Right ventricle myocardium superior (tissue), 1 donor: ENCODE data around the gene VEPH1. TPM values are rescaled to one million over a fixed set of nuclear protein-coding genes. Genes with fewer than 3 reads are reported as not detected.
A peak's percentile ranks its signal among the peaks of the same experiment; 100 is the strongest.
"Not testable (repeated sequence)": the region's sequence is repeated elsewhere in the genome, so short reads cannot be mapped to it uniquely, and the experiment has no call there.

Experiments used
- ATAC-seq: fragments of 200-7000 bp; cut with Tn5 transposase; one replicate; pipeline ENCODE4 v1.9.1; 2020; ENCODE audit warnings: mild to moderate bottlenecking; ENCODE audit not compliant: poor library complexity
- DNase-seq: peaks from one replicate; pipeline ENCODE4 v3.0.0-alpha.2; 2020
- intact Hi-C: fragments of 100-400 bp; cut with DNase I; formaldehyde crosslinking; loops from one replicate; pipeline ENCODE4 v1.11.2; 2022
- total RNA-seq: library from RNA; stranded (reverse); fragmentation: NEBNext Ultra II Directional; extraction: Animal tissue kit (Norgen Biotek cat#: 25700); gene quantifications from one replicate; pipeline ENCODE4 v1.2.1, GENCODE V29; 2021
- donor health status: DM: no; HTN: yes; CAD: no; lungs with severe emphysema.

Gene VEPH1
- total RNA-seq, 1 donor from 2014 or later = not detected

GRCh38 chr3:157374933-157375332, 128.3 kb downstream of the VEPH1 start:
- no peak for DNase-seq
- intact Hi-C loops = no loop called here
- ATAC-seq = no peak

DNA sequence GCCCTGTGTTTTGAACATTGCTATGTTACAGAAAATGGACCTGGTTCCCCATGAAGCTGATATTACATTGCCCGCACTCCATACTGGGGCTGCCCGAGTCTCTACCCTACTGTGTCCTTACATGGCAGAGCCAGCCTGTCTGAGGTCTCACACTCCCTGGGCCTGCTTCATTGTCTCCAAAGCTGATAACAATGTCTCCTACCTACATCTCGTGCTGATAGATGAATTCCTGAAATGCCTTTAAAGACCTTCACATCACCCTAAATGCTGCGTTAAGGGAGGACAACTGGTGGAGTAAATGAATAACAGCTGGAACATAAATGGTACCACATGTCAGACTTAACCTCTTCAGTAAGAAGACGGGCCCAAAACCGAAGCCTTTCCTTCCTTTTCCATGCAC, 129.4 kb downstream of the VEPH1 start:
- no peak for DNase-seq
- intact Hi-C loops = no loop called here
- ATAC-seq = no peak

- ATAC-seq = no peak
- intact Hi-C loops = no loop called here
Observed at GRCh38 chr3:157370867-157371266, 132.3 kb downstream of the VEPH1 start.

GRCh38 chr3:157369727-157370421, 133.3 kb downstream of the VEPH1 start:
- DNase-seq = no peak
- intact Hi-C loops = no loop called here
- peak; percentile 63 for ATAC-seq

More at GRCh38 chr3:157370867-157371266, 132.3 kb downstream of the VEPH1 start:
- DNase-seq = no peak

DNA sequence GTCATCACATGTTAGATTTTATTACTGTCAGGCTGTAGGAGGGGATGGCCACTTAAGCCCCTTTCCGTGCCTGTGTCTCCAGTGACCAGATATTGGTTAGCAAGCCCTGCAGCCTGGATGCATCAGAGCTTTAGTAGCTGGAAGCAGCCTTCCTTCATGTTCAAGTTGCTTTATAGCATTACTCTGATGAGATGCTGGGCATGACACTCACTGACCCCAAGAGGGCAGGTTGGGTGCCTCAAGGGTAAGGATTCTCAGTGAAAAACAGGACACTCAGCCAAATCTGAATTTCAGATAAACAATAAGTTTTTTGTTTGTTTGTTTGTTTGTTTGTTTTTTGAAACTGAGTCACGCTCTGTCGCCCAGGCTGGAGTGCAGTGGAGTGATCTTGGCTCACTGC, 135.0 kb downstream of the VEPH1 start:
- intact Hi-C loops = no loop called here
- ATAC-seq (no peak), DNase-seq (no peak)

GRCh38 chr3:157363393-157363792, 139.8 kb downstream of the VEPH1 start:
- intact Hi-C loops = no loop called here
- no peak for ATAC-seq
- DNase-seq = no peak

GRCh38 chr3:157362348-157362747, 140.9 kb downstream of the VEPH1 start:
- ATAC-seq (no peak), DNase-seq (no peak)
- intact Hi-C loops = no loop called here

- intact Hi-C loops = no loop called here
- no peak for DNase-seq
- no peak for ATAC-seq
Observed at GRCh38 chr3:157360044-157360443, 143.2 kb downstream of the VEPH1 start.

DNA sequence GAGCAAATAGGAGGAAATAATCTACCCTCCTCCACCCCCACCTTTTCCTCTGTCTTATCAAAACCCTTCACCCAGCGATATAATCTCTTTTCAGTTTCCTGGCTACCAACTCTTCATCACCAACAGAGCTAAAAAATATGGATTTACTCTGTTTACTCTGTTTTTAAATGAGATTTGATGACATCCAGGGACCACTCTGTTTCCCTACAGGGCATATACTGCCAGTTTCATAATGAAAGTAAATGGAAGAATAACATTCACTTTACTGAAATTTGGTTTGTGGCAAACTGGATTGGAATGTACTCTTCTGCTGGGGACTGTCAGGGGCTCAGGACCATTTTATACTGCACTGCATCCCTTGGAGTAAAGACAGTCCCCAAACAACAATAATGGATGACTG, 146.7 kb downstream of the VEPH1 start:
- intact Hi-C loops = no loop called here
- no peak for DNase-seq
- no peak for ATAC-seq

DNA sequence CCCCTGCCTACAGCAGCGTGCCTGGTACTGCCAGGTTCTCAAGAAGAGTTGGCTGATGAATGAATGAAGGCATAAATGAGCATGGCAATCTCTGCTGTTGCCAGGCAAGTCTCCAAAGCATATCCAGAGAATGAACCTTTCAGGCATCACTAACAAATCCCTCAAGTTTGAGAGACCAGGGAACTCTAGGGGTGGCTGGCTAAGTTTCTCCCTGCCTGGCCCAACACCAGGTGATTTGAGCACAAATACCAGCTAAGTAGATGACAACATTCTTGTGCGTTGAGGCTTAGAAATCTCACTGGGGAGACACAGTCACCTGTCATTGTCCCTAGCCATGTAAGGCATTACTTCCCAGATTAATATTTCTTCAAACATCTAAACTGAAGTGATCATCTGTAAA, 147.9 kb downstream of the VEPH1 start:
- ATAC-seq (no peak), DNase-seq (no peak)
- intact Hi-C loops = no loop called here

DNA sequence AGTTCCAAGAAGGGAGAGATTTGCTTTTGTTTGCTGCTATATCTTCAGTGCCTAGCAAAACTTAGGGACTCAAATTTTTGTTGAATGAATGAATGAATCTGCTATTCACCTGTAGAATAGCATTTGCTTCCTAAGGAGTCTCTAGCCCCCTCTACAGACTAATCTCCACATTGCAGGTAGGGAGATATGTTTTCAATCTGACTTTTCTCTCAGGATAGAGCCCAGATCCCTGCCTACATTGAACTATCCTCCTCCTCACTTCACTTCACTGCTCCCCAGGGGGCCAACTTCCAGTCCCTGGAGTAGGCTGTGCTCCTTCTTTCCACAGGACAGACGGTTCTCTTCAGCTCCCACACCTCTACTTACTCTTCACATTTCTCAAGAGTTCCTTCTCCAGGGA, 148.5 kb downstream of the VEPH1 start:
- intact Hi-C loops = no loop called here
- DNase-seq = no peak
- no peak for ATAC-seq

GRCh38 chr3:157354254-157354653, 149.0 kb downstream of the VEPH1 start:
- no peak for ATAC-seq
- intact Hi-C loops = no loop called here

DNA sequence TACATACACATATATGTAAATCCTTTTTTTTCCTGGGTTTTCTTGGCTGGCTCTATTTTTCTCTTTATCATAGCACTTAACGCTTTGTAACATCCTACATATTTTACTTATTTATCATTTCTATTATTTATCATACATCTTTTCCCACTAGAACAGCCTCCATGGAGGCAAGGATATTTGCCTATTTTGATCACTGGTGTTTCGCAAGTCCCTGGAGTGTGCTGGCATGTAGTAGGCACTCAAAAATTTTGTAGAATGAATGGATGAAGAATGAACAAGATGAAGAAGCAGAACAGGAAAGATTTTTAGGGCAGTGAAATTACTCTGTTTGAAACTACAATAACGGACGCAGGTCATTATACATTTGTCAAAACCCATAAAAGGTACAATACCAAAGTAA, 149.6 kb downstream of the VEPH1 start:
- ATAC-seq (no peak), DNase-seq (no peak)
- intact Hi-C loops = no loop called here

More at GRCh38 chr3:157354254-157354653, 149.0 kb downstream of the VEPH1 start:
- DNase-seq = no peak

DNA sequence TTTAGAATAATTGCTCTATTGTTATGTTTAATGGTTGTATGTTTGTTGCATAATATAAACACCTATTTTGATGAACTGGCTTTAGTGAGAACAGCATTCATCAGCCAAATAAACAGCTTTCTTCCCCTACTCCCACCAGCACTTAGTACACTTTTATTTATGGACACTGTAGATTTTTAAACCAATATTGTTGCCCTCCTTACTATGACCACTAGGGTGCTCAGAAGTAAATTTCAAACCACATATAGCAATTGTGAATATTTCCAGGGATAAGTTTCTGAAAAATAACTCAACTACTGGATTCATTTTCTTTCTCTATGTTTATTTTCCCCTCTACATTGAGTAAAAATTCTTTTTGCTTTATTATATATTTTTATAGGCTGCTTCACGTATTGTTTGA, 151.2 kb downstream of the VEPH1 start:
- ATAC-seq = no peak
- intact Hi-C loops = no loop called here

GRCh38 chr3:157350651-157351050, 152.6 kb downstream of the VEPH1 start:
- ATAC-seq, DNase-seq, intact Hi-C loops: not testable (repeated sequence)

More for the DNA sequence above, 151.2 kb downstream of the VEPH1 start:
- no peak for DNase-seq

GRCh38 chr3:157348304-157349075, 154.7 kb downstream of the VEPH1 start:
- intact Hi-C loops, DNase-seq, ATAC-seq: not testable (repeated sequence)

DNA sequence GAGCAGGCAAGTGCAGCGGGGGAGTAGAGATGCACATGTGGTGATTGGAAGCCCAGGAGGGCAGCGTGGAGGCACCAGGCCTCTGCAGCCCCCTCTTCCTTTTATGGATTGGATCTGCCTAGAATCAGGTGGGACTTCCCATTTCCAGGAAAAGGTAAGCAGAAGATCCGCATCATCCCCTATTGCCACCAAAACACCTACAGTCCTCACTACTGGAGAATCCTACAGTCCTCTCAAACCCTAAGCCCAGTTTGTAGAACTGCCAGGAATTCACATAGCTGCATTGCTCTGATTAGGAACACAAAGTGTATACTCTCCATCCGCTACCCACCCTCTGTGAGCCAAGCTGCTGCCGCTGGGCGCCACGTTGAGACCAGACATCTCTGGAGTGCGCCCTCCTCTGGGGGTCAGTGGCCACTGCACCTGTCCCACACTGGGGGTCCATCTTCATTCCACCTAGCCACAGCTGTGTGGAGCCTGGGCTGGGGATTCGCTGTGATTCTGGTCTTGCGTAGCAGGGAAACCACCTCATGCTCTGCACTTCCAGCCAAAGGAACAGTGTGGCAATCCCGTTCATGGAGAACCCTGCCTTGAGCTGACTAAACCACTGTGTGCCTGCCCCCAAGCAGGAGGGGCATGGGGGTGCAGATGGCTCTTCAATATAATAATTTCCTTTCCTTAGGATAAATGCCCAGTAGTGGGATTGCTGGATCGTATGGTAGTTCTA, 155.5 kb downstream of the VEPH1 start:
- DNase-seq = no peak
- ATAC-seq = no peak
- intact Hi-C loops = no loop called here

DNA sequence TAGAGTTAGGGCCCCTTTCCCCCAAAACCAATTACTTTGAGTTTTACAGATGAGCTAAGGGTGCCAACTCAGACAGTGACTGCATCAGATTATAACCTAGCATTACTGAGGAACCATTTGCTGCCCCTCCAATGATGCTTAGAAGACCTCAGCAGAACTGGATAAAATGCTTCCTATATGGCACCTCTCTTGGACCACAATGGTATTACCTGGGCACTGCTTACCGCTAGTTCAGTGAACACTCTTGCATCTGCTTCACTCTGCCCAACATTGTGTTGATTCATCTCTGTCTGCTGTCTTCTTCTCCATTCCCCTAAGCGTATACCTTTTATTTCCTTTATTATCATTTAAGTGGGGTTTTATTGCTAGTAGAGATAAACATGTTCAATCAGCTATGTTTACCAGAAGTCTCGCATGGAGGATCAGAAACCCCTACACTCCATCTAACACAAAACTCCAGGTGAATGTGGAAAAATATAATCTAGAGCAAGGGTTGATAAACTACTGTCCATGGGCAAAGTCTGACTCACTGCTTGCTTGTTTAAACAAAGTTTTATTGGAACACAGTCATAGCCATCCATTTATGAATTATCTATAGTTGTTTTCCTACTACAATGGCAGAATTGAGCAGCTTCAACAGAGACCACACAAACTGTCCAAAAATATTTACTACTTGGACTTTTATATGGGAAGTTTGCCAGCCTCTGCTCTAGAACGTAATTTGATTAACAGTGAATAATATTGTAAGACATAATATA, 166.8 kb downstream of the VEPH1 start:
- intact Hi-C loops = no loop called here
- no peak for ATAC-seq
- no peak for DNase-seq
